Activated CD4-positive, alpha-beta memory T cell treated with anti-CD3 and anti-CD28 coated beads, Interleukin-2, amount 10 ng/mL, durations not matched to agents 7 days and 5 days (primary cell): ENCODE results near the gene COL4A1. TPM values are rescaled to one million over a fixed set of nuclear protein-coding genes. Genes with fewer than 3 reads are reported as not detected.
"Not testable (repeated sequence)": the region's sequence is repeated elsewhere in the genome, so short reads cannot be mapped to it uniquely, and the experiment has no call there.

Experiments
- CTCF ChIA-PET: fragments of 350-600 bp; sonication (Branson Sonifier 250); formaldehyde crosslinking; loops from one replicate; lab custom pipeline; 2021; ENCODE audit warnings: antibody characterized with exemption, inconsistent platforms; lab: Charles Lee
- POLR2A ChIA-PET: fragments of 350-600 bp; sonication (Branson Sonifier 250); formaldehyde crosslinking; loops from one replicate; lab custom pipeline; 2021; ENCODE audit warnings: antibody characterized with exemption; lab: Charles Lee
- DNase-seq: peaks from one replicate; pipeline ENCODE4 v3.0.0-alpha.2; 2020
- H3K27ac Mint-ChIP-seq: one replicate; pipeline ENCODE4 v1.8.0; 2021; ENCODE audit warnings: mild to moderate bottlenecking, mixed read lengths
- H3K27me3 Mint-ChIP-seq: one replicate; pipeline ENCODE4 v1.8.0; 2021; ENCODE audit warnings: mixed read lengths
- H3K36me3 Mint-ChIP-seq: one replicate; pipeline ENCODE4 v1.8.0; 2021; ENCODE audit warnings: low read depth, mixed read lengths
- H3K4me1 Mint-ChIP-seq: one replicate; pipeline ENCODE4 v1.8.0; 2021; ENCODE audit warnings: mixed read lengths
- H3K4me3 Mint-ChIP-seq: one replicate; pipeline ENCODE4 v1.8.0; 2021; ENCODE audit warnings: mild to moderate bottlenecking, mixed read lengths
- H3K9me3 Mint-ChIP-seq: one replicate; pipeline ENCODE4 v1.8.0; 2021; ENCODE audit warnings: mixed read lengths
- total RNA-seq, 2 experiments: library from RNA; stranded (reverse); gene quantifications; one replicate each; pipeline ENCODE4 v1.2.3, GENCODE V29; 2021

The COL4A1 gene
- total RNA-seq, 2 experiments from 2014 or later = not detected

DNA sequence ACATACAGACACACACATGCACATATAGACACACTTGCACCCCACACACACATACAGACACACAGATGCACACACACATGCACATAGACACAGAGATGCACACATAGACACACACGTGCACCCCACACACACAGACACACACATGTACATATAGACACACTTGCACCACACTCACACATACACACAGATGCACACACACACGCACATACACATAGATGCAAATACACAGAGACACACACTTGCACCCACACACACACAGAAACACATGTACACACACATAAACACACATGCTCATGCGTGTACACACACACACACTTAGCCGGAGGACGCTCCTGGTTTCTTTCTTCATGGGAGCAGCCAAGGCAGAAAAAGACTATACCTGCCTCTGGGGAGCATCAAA lies 10.1 kb upstream of the COL4A1 start:
- POLR2A ChIA-PET = no interaction called here
- CTCF ChIA-PET = no interaction called here
- Mint-ChIP-seq H3K36me3 (no peaks in the 10 kb centered on the region), H3K4me1 (peaks cover 4% of the 10 kb centered on the region), H3K27ac (no peak overlapping the region), H3K4me3 (no peak overlapping the region), H3K27me3 (peaks cover 23% of the 10 kb centered on the region), H3K9me3 (peaks cover 4% of the 10 kb centered on the region)
- DNase-seq = no peak

DNA sequence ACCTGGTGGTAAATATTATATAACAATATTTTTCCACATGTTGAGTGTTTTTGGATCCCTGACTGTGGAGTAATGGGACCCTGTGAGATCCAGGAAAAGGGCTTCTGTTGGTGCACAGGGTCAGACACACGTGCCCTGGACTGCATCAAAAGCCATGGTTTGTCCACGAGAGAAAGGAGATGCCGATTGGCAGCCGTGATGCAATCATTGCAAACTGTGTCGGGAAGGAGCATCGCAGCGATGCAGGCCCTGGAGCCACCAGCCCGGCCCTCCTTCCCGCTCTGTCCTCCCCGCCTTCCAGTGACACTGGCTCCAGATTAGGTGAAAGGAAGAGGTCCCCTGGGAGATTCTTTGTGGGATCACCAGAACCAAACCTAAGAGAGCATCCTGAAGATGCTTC lies 9.2 kb upstream of the COL4A1 start:
- no peak overlapping the region for H3K4me3 Mint-ChIP-seq
- H3K27me3 Mint-ChIP-seq = peaks cover 24% of the 10 kb centered on the region
- H3K9me3 Mint-ChIP-seq = peaks cover 4% of the 10 kb centered on the region
- H3K4me1 Mint-ChIP-seq = peaks cover 4% of the 10 kb centered on the region
- ChIA-PET CTCF (no interaction called here), POLR2A (no interaction called here)
- H3K36me3 Mint-ChIP-seq = no peaks in the 10 kb centered on the region
- no peak for DNase-seq
- no peak overlapping the region for H3K27ac Mint-ChIP-seq

DNA sequence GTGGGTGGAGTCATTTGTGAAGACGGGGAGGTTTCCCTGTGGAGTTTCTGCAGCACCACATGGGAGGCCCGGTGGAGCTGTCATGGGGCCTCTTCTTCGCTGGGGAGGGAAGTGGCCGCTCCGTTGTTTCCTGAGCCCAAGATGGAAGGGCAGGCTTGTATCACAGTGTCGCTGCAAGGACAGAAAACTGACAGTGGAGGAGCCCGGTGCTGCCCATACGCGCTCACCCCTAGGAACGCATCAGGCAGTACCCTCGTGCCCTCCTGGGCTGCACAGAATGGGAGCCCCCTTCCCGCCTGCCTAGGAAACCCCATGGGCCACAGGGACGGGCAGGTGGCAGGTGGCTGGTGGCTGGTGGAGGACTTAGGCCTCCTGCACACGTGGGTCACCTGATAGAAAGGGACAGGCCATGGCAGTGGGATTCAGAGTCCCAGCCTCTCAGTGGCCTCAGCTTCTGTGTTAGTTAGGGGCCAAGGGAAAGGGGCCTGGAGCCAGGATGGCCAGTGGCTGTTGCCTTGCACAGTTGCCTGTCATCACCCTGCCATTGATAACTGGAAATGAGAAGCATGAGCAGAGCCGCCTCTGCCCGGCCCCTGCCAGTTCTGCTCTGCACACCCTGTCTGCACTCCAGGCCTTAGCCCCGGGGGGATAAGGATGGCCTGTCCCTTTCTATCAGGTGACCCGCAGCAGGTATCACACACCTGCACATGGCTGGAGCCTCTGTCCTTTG lies 7.7 kb upstream of the COL4A1 start:
- peaks cover 30% of the 10 kb centered on the region for H3K27me3 Mint-ChIP-seq
- CTCF ChIA-PET = no interaction called here

DNA sequence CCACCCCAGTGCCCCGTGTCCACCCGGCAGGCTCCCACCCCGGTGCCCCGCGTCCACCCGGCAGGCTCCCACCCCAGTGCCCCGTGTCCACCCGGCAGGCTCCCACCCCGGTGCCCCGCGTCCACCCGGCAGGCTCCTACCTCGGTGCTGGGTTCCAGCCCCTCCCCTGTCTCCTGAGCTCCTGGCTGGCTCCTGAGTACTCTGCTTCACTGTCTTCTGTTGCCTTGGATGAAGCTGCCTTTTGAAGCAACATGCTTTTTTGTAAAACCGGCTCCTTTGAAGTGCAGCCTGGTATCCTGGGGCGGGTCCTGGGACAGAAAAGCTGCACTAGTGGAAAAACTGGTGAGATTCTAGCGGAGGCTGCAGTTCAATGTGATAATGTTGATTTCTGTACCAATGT lies 6.8 kb upstream of the COL4A1 start:
- H3K4me1 Mint-ChIP-seq, H3K36me3 Mint-ChIP-seq, CTCF ChIA-PET, H3K4me3 Mint-ChIP-seq, H3K27ac Mint-ChIP-seq, H3K9me3 Mint-ChIP-seq, POLR2A ChIA-PET, DNase-seq: not testable (repeated sequence)
- H3K27me3 Mint-ChIP-seq = peaks cover 38% of the 10 kb centered on the region

More for the DNA sequence above, 7.7 kb upstream of the COL4A1 start:
- H3K4me3 Mint-ChIP-seq = no peak overlapping the region
- DNase-seq = no peak
- H3K9me3 Mint-ChIP-seq = peaks cover 4% of the 10 kb centered on the region
- peaks cover 2% of the 10 kb centered on the region for H3K4me1 Mint-ChIP-seq
- POLR2A ChIA-PET = no interaction called here
- H3K36me3 Mint-ChIP-seq = no peaks in the 10 kb centered on the region
- H3K27ac Mint-ChIP-seq = no peak overlapping the region

DNA sequence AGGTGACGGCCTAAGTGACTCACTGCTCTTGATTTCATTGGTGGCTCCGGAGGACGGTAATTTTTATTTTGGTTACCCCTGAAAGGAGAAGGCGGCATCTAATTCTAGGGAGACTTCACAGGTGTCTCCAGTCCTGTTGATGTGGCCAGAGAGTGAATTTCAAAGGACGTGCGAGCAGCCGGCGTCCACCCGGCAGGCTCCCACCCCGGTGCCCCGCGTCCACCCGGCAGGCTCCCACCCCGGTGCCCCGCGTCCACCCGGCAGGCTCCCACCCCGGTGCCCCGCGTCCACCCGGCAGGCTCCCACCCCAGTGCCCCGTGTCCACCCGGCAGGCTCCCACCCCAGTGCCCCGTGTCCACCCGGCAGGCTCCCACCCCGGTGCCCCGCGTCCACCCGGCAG lies 6.3 kb upstream of the COL4A1 start:
- H3K27me3 Mint-ChIP-seq = peaks cover 43% of the 10 kb centered on the region
- DNase-seq, H3K27ac Mint-ChIP-seq, CTCF ChIA-PET, H3K4me1 Mint-ChIP-seq, POLR2A ChIA-PET, H3K9me3 Mint-ChIP-seq, H3K4me3 Mint-ChIP-seq, H3K36me3 Mint-ChIP-seq: not testable (repeated sequence)

DNA sequence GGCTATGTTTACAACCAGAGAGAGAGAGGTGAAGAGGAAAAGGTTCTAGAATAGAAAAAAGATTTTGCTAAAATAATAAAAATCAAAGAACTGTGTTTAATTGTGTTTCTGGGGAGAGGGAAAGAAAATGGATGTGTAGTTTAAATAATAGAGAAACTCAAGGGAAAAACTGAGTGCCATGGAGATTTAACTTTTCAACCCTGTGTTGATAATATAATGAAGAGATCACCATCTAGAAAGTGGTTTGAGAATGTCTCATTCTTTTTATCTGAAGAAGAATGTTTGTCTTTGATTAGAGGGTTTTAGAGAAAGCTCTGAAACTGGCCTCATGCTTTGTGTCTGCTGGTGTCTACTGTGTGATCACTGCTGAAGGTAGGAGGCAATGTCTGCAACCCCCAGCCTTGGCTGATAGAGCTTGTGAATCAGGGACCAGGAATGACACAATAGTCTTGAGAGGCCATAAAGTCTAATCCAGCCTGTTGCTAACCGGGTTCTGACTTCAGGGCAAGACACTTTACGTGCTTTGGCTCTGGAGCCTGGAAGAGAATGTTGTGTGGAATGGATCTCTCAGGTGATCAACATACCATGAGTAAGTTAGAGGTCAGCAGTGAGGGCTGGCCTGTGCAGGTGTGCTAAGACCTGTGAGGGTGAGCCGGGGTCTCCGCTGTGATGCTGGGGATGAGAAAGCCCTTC lies 5.5 kb upstream of the COL4A1 start:
- no peak overlapping the region for H3K27ac Mint-ChIP-seq
- POLR2A ChIA-PET = no interaction called here
- H3K36me3 Mint-ChIP-seq = no peaks in the 10 kb centered on the region
- H3K27me3 Mint-ChIP-seq = peaks cover 49% of the 10 kb centered on the region
- DNase-seq = no peak
- H3K4me1 Mint-ChIP-seq = peaks cover 2% of the 10 kb centered on the region
- peaks cover 4% of the 10 kb centered on the region for H3K9me3 Mint-ChIP-seq
- no peak overlapping the region for H3K4me3 Mint-ChIP-seq
- CTCF ChIA-PET = no interaction called here

DNA sequence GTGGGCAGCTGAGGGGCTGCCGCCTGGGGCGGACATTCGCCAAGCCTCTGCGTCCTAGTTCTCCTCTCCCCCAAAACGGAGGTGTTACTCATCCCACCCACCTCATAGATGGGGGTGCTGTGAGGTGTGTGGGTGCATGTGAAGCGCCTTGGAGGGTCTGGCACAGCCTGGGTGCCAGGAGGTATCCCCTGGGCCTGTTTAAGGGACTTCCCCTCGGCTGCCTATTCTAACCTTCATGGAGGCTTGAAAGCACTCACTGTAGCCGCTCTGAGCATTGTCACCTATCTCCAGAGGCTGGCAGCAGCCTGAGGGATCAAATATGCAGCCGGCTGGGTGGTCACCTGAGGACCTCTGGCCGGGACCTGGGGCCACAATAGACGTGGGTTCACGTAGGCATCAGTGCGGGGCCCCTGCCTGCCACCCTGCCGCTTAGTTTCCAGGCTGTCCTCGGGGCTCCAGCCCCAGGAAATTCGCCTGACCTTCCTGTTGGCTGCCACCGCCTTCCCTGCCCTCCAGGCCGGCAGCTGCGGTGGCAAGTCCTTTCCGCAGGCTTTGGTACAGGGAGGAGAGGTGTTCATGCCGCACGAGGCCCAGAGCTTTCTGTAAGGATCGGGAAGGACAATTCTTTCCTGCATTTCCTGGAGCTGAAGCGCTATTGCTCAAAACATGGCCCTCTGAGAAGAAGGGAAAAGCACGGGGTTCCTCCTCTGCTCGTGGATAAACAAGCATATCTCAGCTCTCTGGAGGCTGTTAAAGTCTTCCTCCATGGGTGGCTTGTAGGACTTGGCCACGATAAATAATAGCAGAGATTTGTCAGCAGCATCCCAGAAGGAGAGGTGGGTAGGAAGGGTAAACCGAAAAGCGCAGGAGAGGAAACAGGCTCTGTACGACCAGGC lies 4.7 kb upstream of the COL4A1 start:
- DNase-seq = no peak
- H3K4me1 Mint-ChIP-seq = peaks cover 2% of the 10 kb centered on the region
- H3K27me3 Mint-ChIP-seq = peaks cover 43% of the 10 kb centered on the region

DNA sequence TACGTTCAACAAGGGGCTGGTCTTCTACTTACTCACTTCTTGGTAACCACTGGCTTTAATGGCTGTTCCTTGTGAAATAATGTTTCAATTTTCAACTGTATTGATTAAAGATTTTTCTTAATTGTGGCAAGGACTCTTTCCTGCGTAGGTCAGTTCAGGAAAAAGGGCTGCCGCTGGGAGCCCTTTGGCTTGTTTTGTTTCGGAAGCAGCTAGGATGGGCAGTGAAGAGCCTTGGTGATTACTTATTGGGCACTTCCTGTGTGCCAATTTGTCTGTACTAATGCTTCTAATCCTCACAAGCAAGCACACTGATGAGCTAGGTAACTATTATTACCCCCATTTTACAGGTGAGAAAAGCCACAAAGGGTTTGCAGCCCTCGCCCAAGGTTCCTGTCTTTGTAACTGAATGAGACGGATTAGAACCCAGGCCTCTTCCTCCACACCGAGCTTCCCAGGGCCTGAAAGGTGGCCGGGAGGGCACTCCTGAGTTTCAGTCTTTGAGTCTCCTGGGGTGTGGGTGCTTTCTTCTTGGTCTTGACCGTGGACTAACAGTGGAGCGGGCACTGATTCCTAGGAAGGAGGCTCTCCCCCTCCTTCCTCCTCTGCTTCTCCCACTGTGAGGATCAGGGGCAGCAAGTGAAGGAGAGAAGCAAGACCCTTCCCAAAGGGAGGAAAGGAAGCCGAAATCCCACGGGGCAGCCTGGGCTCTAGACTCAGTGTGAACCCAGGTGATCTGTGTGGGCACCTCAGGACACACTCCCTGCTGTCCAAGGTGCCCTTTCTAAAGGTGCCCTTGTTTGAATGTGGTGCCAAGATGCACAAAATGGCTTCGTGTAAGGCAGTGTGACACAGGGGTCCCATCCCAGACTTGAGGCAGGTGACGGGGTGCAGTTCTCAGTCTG lies 3.8 kb upstream of the COL4A1 start:
- peaks cover under 1% of the 10 kb centered on the region for H3K36me3 Mint-ChIP-seq
- no peak overlapping the region for H3K27ac Mint-ChIP-seq
- POLR2A ChIA-PET = no interaction called here
- H3K9me3 Mint-ChIP-seq = no peaks in the 10 kb centered on the region
- no peak overlapping the region for H3K4me3 Mint-ChIP-seq
- CTCF ChIA-PET = no interaction called here
- H3K27me3 Mint-ChIP-seq = peaks cover 45% of the 10 kb centered on the region
- peaks cover 2% of the 10 kb centered on the region for H3K4me1 Mint-ChIP-seq
- DNase-seq = no peak

More for the DNA sequence above, 4.7 kb upstream of the COL4A1 start:
- Mint-ChIP-seq H3K27ac (no peak overlapping the region), H3K4me3 (no peak overlapping the region), H3K36me3 (no peaks in the 10 kb centered on the region), H3K9me3 (no peaks in the 10 kb centered on the region)
- POLR2A ChIA-PET = no interaction called here
- CTCF ChIA-PET = no interaction called here

DNA sequence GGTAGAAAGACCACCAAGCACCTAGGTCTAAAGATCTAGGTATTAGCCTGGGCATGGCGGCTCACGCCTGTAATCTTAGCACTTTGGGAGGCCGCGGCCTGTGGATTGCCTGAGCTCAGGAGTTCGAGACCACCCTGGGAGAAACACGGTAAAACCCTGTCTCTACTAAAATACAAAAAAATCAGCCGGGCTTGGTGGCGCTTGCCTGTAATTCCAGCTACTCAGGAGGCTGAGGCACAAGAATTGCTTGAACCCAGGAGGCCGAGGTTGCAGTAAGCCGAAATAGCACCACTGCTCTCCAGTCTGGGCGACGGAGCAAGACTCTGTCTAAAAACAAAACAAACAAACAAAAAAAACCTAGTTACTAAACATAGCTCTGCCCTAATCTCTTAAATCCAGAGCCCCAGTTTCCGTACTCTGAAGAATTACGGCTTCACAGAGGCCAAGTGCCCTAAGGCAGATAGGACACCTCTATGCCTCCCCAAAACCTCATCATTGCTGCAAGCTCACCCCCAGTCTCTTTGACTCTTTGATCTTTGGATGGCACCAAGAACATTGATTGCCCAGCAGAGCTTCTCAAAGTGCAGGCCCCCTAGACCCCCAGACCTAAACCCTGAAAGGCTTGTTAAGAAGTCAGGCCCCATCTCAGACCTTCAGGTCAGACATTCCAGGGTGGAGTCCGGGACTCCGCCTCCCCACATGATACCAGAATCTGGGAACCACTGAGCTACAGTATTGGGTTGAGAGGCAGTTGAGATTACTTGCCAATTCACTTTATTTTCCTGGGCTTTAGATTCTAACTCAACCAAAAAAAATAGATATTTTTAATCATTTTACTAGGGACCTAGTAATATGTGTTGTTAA lies 2.9 kb upstream of the COL4A1 start:
- peaks cover 51% of the 10 kb centered on the region for H3K27me3 Mint-ChIP-seq
- ChIA-PET CTCF (no interaction called here), POLR2A (no interaction called here)
- no peaks in the 10 kb centered on the region for H3K9me3 Mint-ChIP-seq
- H3K27ac Mint-ChIP-seq = no peak overlapping the region
- H3K36me3 Mint-ChIP-seq = peaks cover 3% of the 10 kb centered on the region
- DNase-seq = no peak
- peaks cover 4% of the 10 kb centered on the region for H3K4me1 Mint-ChIP-seq
- no peak overlapping the region for H3K4me3 Mint-ChIP-seq

DNA sequence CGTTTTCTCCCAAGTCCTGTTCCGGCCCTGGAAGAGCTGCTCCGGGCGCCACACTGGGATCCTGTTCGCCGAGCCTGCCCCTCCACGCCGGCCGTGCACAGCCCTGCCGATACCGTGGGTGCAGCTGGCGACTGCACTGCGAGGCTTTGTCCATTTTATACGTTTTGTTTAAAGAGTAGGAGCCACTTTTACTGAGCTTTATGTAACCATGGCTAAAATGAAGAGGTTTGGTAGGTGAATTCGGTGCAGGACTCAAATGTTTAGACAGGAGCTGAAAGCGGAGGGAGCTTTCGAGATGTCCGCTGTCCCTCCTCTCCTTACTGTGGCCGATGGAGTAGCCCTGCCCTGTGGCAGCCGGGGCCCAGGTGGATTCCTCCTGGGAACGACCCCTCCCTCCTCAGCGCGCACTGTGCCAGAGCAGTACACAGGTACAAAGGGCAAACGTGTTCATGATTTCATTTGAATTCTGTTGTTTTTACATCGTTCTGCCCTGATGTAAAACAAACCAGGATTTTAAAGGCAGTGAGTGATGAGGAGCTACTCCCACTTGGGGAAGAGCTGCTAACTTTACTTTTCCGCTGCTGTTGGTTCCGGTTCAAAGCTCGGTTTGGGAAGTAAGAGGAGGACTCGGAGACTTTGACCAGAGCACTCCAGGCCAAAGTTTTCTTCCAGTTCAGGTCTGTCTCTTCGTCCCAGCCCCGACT lies 1.9 kb upstream of the COL4A1 start:
- peaks cover 3% of the 10 kb centered on the region for H3K36me3 Mint-ChIP-seq
- peaks cover 4% of the 10 kb centered on the region for H3K4me1 Mint-ChIP-seq
- no peak overlapping the region for H3K27ac Mint-ChIP-seq
- H3K9me3 Mint-ChIP-seq = no peaks in the 10 kb centered on the region
- DNase-seq = no peak
- no peak overlapping the region for H3K4me3 Mint-ChIP-seq
- POLR2A ChIA-PET = no interaction called here
- peaks cover 62% of the 10 kb centered on the region for H3K27me3 Mint-ChIP-seq
- CTCF ChIA-PET = interaction anchor here (1.3 kb wide), 1 partner anchor 103 kb away, joined by 4 read pairs; no protein-coding TSS in a partner anchor
